H1 (cell line): ENCODE measurements around the gene ROR1. TPM values are rescaled to one million over a fixed set of nuclear protein-coding genes. Genes with fewer than 3 reads are reported as not detected.

Experiments
- CTCF ChIA-PET: fragments of 300-600 bp; sonication (Branson Sonifier 250); formaldehyde crosslinking; loops from one replicate; lab custom pipeline; 2021; ENCODE audit not compliant: partially characterized antibody; lab: Charles Lee
- POLR2A ChIA-PET: fragments of 300-600 bp; sonication (Branson Sonifier 250); formaldehyde crosslinking; loops from one replicate; lab custom pipeline; 2021; ENCODE audit warnings: inconsistent platforms; ENCODE audit not compliant: partially characterized antibody; lab: Charles Lee
- DNase-seq, 2 experiments: peaks; one replicate each; pipeline versions ENCODE4 v3.0.0 to v3.0.0-alpha.2; 2010 to 2022; ENCODE audit warnings: low spot score in 2 of 2, low read depth in 1 of 2, mixed read lengths in 1 of 2
- FAIRE-seq: peaks from 2 replicates; lab custom pipeline; 2011; peaks lifted over from hg19 to GRCh38; lab: Jason Lieb, UNC
- H2AFZ ChIP-seq: 2 replicates; pipeline ENCODE4 v1.8.1; 2012; ENCODE audit warnings: low read length, inconsistent platforms
- H2AK5ac ChIP-seq: 2 replicates; pipeline ENCODE4 v1.6.1; 2013; ENCODE audit warnings: low read depth, low read length
- H2BK120ac ChIP-seq: replicated peaks from 2 replicates; pipeline ENCODE3; 2013; ENCODE audit warnings: low read depth, low read length, inconsistent platforms
- H2BK12ac ChIP-seq: 2 replicates; pipeline ENCODE4 v1.6.1; 2013; ENCODE audit warnings: low read depth, low read length
- H2BK15ac ChIP-seq: 2 replicates; pipeline ENCODE4 v1.6.1; 2013; ENCODE audit warnings: low read length
- H2BK20ac ChIP-seq: 2 replicates; pipeline ENCODE4 v1.6.1; 2013; ENCODE audit warnings: low read length
- H2BK5ac ChIP-seq: 2 replicates; pipeline ENCODE4 v1.6.1; 2013; ENCODE audit warnings: low read depth, low read length
- H3K14ac ChIP-seq: 2 replicates; pipeline ENCODE4 v1.6.1; 2013; ENCODE audit warnings: inconsistent platforms; ENCODE audit not compliant: insufficient read length
- H3K18ac ChIP-seq: 2 replicates; pipeline ENCODE4 v1.6.1; 2013; ENCODE audit warnings: low read length; ENCODE audit errors: extremely low read depth
- H3K23ac ChIP-seq: 2 replicates; pipeline ENCODE4 v1.6.1; 2013; ENCODE audit warnings: inconsistent platforms; ENCODE audit not compliant: insufficient read length
- H3K23me2 ChIP-seq: 2 replicates; pipeline ENCODE4 v1.6.1; 2013; ENCODE audit warnings: low read depth, low read length
- H3K27ac ChIP-seq: 2 replicates; pipeline ENCODE4 v1.6.1; 2011; ENCODE audit warnings: low read depth, low read length, inconsistent platforms
- H3K27me3 ChIP-seq, 4 experiments: replicated peaks in 1 of 4; 1 replicate in 1 of 4; 2 replicates in 3 of 4; pipeline versions ENCODE4 v1.6.1 to v1.8.1; 2011 to 2013; ENCODE audit warnings: low read length in 3 of 4, mild to moderate bottlenecking in 3 of 4, inconsistent platforms in 2 of 4, mixed read lengths in 2 of 4, moderate library complexity in 1 of 4; ENCODE audit not compliant: control insufficient read depth in 3 of 4, insufficient read depth in 3 of 4; ENCODE audit errors: extremely low read depth in 1 of 4
- H3K36me3 ChIP-seq, 4 experiments: 2 replicates each; pipeline versions ENCODE4 v1.6.1 to v1.8.1; 2011 to 2013; ENCODE audit warnings: mild to moderate bottlenecking in 4 of 4, low read length in 3 of 4, moderate library complexity in 2 of 4, control low read depth in 1 of 4, inconsistent platforms in 1 of 4; ENCODE audit not compliant: insufficient read depth in 4 of 4, control insufficient read depth in 2 of 4
- H3K4ac ChIP-seq: replicated peaks from 2 replicates; pipeline ENCODE3; 2013; ENCODE audit warnings: low read length, low read depth, mixed read lengths, inconsistent platforms; ENCODE audit not compliant: insufficient read length
- H3K4me1 ChIP-seq, 4 experiments: replicated peaks in 1 of 4; 1 replicate in 1 of 4; 2 replicates in 3 of 4; pipeline versions ENCODE4 v1.6.1 to v1.8.1; 2011 to 2013; ENCODE audit warnings: low read length in 3 of 4, inconsistent platforms in 2 of 4, mixed read lengths in 1 of 4; ENCODE audit not compliant: insufficient read depth in 4 of 4, control insufficient read depth in 3 of 4
- H3K4me2 ChIP-seq, 2 experiments: 2 replicates each; pipeline versions ENCODE4 v1.6.1 to v1.8.1; 2011 to 2013; ENCODE audit warnings: low read depth in 2 of 2, low read length in 2 of 2, control low read depth in 1 of 2, inconsistent platforms in 1 of 2, mild to moderate bottlenecking in 1 of 2; ENCODE audit not compliant: insufficient read depth in 1 of 2
- H3K4me3 ChIP-seq, 4 experiments: fragments of 200-600, 300-600 bp in 1 of 4; sonication (generic), shearing (Covaris generic), sonication (Bioruptor Twin) in 1 of 4; 2 replicates each; pipeline versions ENCODE4 v1.5.1 to v1.8.1; 2011 to 2016; ENCODE audit warnings: low read length in 4 of 4, low read depth in 3 of 4, control low read depth in 2 of 4, inconsistent platforms in 2 of 4, mild to moderate bottlenecking in 2 of 4, mixed read lengths in 1 of 4, moderate library complexity in 1 of 4; ENCODE audit not compliant: insufficient read depth in 2 of 4; ENCODE audit errors: extremely low read depth in 1 of 4
- H3K56ac ChIP-seq: replicated peaks from 2 replicates; pipeline ENCODE3; 2013; ENCODE audit warnings: low read depth, mild to moderate bottlenecking, mixed read lengths, low read length, inconsistent platforms; ENCODE audit not compliant: insufficient read length
- H3K79me1 ChIP-seq: 2 replicates; pipeline ENCODE4 v1.6.1; 2013; ENCODE audit warnings: low read depth, low read length, control low read depth
- H3K79me2 ChIP-seq, 2 experiments: 2 replicates each; pipeline versions ENCODE4 v1.6.1 to v1.8.1; 2012 to 2013; ENCODE audit warnings: low read length in 2 of 2, mild to moderate bottlenecking in 2 of 2, inconsistent platforms in 1 of 2; ENCODE audit not compliant: insufficient read depth in 2 of 2, control insufficient read depth in 1 of 2
- H3K9ac ChIP-seq, 4 experiments: replicated peaks in 1 of 4; 1 replicate in 1 of 4; 2 replicates in 3 of 4; pipeline versions ENCODE4 v1.6.1 to v1.8.1; 2011 to 2013; ENCODE audit warnings: low read depth in 3 of 4, low read length in 3 of 4, control low read depth in 2 of 4, mild to moderate bottlenecking in 2 of 4, moderate library complexity in 2 of 4, inconsistent platforms in 1 of 4; ENCODE audit errors: extremely low read depth in 1 of 4
- H3K9me3 ChIP-seq, 2 experiments: 2 replicates each; pipeline versions ENCODE4 v1.6.1 to v1.8.1; 2012 to 2013; ENCODE audit warnings: mild to moderate bottlenecking in 2 of 2, moderate library complexity in 2 of 2, control low read depth in 1 of 2, inconsistent platforms in 1 of 2, low read depth in 1 of 2, low read length in 1 of 2, mixed read lengths in 1 of 2; ENCODE audit not compliant: insufficient read depth in 2 of 2
- H4K20me1 ChIP-seq, 2 experiments: replicated peaks in 1 of 2; 2 replicates each; pipeline versions ENCODE3 to v1.8.1; 2011 to 2013; ENCODE audit warnings: inconsistent platforms in 2 of 2, low read length in 2 of 2, mild to moderate bottlenecking in 1 of 2; ENCODE audit not compliant: insufficient read depth in 2 of 2, control insufficient read depth in 1 of 2
- H4K5ac ChIP-seq: 2 replicates; pipeline ENCODE4 v1.6.1; 2013; ENCODE audit warnings: low read length, low read depth, mixed read lengths, inconsistent platforms; ENCODE audit not compliant: insufficient read length
- H4K8ac ChIP-seq: 2 replicates; pipeline ENCODE4 v1.8.0; 2013; ENCODE audit warnings: mild to moderate bottlenecking, moderate library complexity, low read length, inconsistent platforms; ENCODE audit not compliant: insufficient read depth; ENCODE audit errors: extremely low read depth
- H4K91ac ChIP-seq: replicated peaks from 2 replicates; pipeline ENCODE3; 2013; ENCODE audit warnings: low read length, mixed read lengths, inconsistent platforms; ENCODE audit not compliant: insufficient read length
- BACH1 ChIP-seq: IDR thresholded peaks from 2 replicates; pipeline ENCODE4 v1.6.1; 2012; ENCODE audit warnings: low read length, improper control_type of control experiment
- BCL11A ChIP-seq, 2 experiments: IDR thresholded peaks; one replicate each; pipeline ENCODE4 v1.6.1; 2011; ENCODE audit warnings: low read depth in 2 of 2, low read length in 2 of 2, mild to moderate bottlenecking in 2 of 2
- CBX8 ChIP-seq: fragments of 300-800, 300-1000 bp; sonication (generic); IDR thresholded peaks from 2 replicates; pipeline ENCODE4 v1.7.1; 2016; ENCODE audit warnings: low read depth, low read length, borderline replicate concordance
- CEBPB ChIP-seq: IDR thresholded peaks from 2 replicates; pipeline ENCODE4 v1.6.1; 2012; ENCODE audit warnings: low read depth, low read length
- CHD1 ChIP-seq: IDR thresholded peaks from 2 replicates; pipeline ENCODE4 v1.6.1; 2012; ENCODE audit warnings: low read depth, low read length, improper control_type of control experiment
- CTBP2 ChIP-seq: IDR thresholded peaks from 2 replicates; pipeline ENCODE4 v1.7.0; 2011; ENCODE audit warnings: borderline replicate concordance, mild to moderate bottlenecking, moderate library complexity, mixed read lengths, low read length; ENCODE audit not compliant: insufficient read depth, insufficient read length
- FOSL1 ChIP-seq: IDR thresholded peaks from 2 replicates; pipeline ENCODE4 v1.6.1; 2011; ENCODE audit warnings: mild to moderate bottlenecking, low read depth, low read length, moderate library complexity; ENCODE audit not compliant: insufficient read depth
- GTF2F1 ChIP-seq: IDR thresholded peaks from 2 replicates; pipeline ENCODE4 v1.6.1; 2012; ENCODE audit warnings: low read depth, low read length, improper control_type of control experiment, borderline replicate concordance
- HDAC6 ChIP-seq: IDR thresholded peaks from one replicate; pipeline ENCODE4 v1.7.1; 2012; ENCODE audit warnings: low read depth, mild to moderate bottlenecking, inconsistent platforms, low read length, moderate library complexity
- KDM1A ChIP-seq: fragments of 200-600, 300-600 bp; sonication (generic); IDR thresholded peaks from 2 replicates; pipeline ENCODE4 v1.7.1; 2016; ENCODE audit warnings: mild to moderate bottlenecking, low read length, borderline replicate concordance
- KDM5A ChIP-seq: fragments of 200-600 bp; IDR thresholded peaks from 2 replicates; pipeline ENCODE4 v1.7.1; 2012; ENCODE audit warnings: mild to moderate bottlenecking, low read length, inconsistent platforms, mixed read lengths
- MAFK ChIP-seq: IDR thresholded peaks from 2 replicates; pipeline ENCODE4 v1.6.1; 2012; ENCODE audit warnings: low read depth, mild to moderate bottlenecking, improper control_type of control experiment, low read length
- POU5F1 ChIP-seq: IDR thresholded peaks from 2 replicates; pipeline ENCODE4 v1.6.1; 2011; ENCODE audit warnings: low read depth, mild to moderate bottlenecking, low read length, moderate library complexity
- RFX5 ChIP-seq: IDR thresholded peaks from 2 replicates; pipeline ENCODE4 v1.6.1; 2011; ENCODE audit warnings: low read depth, low read length, improper control_type of control experiment, borderline replicate concordance
- SUZ12 ChIP-seq: fragments of 200-600 bp; sonication (generic); IDR thresholded peaks from 2 replicates; pipeline ENCODE4 v1.6.1; 2012; ENCODE audit warnings: mild to moderate bottlenecking, inconsistent platforms, low read length, moderate library complexity, mixed read lengths
- TEAD4 ChIP-seq: IDR thresholded peaks from 2 replicates; pipeline ENCODE4 v1.6.1; 2012; ENCODE audit warnings: low read depth, low read length, inconsistent platforms, mixed read lengths
- WGBS, 2 experiments: shearing (Covaris generic) in 1 of 2; methylation state at CpG; one replicate each; pipeline versions ENCODE4 v1.1.6 to v1.1.7; 2013 to 2015; ENCODE audit warnings: low lambda C conversion rate in 2 of 2, mixed read lengths in 2 of 2, inconsistent platforms in 1 of 2, low coverage in 1 of 2, missing lambda C conversion rate in 1 of 2; ENCODE audit not compliant: insufficient replicate concordance in 2 of 2, insufficient coverage in 1 of 2, insufficient read length in 1 of 2; ENCODE audit errors: extremely low coverage in 1 of 2, missing lambda C conversion rate in 1 of 2; 5-methylcytosine and 5-hydroxymethylcytosine counted together
- polyA plus RNA-seq, 7 experiments: library from polyadenylated mRNA; depleted of rRNA in 3 of 7; stranded (reverse) in 5 of 7; unstranded in 2 of 7; fragments of >200 nt in 5 of 7; fragments of 200-250 nt in 2 of 7; gene quantifications; 1 replicate in 5 of 7; 2 replicates in 1 of 7; 4 replicates in 1 of 7; pipeline versions ENCODE4 v1.2.1 to v1.2.3, GENCODE V29; 2011 to 2013; ENCODE audit warnings: missing spikeins in 2 of 7, mixed read lengths in 2 of 7
- total RNA-seq: library from RNA; stranded (reverse); fragmentation: NEBNext Ultra II Directional; extraction: Animal tissue kit (Norgen Biotek cat#: 25700); gene quantifications from 2 replicates; pipeline ENCODE4 v1.2.1, GENCODE V29; 2021

The ROR1 gene
- total and polyA plus RNA-seq, 2 of the 8 experiments (the other 6 are each of a cell fraction or from before 2014, with no cell fraction given): 33.6 to 73.6 TPM

DNA sequence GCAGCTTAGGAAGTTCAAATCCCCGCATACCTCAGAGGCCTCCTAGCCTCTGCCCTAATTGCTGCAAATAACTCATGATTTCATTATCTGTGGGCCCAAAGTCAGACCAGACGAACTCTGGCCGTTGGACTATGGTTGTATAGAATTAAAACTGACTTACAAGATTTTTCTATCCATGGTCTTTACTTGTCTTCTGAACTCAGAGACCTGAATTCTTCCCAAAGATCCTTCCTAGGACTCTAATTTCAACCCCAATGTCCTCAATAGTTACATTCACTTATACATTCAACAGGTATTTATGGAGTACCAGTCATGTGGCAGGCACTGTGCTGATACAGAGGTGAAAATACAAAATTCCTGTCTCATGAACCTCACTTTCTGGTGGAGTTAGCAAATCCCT lies 247.2 kb downstream of the ROR1 start:
- no peak overlapping the region for H2BK20ac ChIP-seq
- H3K79me1 ChIP-seq: no peaks in the 10 kb centered on the region
- CTCF ChIA-PET: interaction anchor here (0.6 to 1.6 kb wide), 5 partner anchors 10 to 954 kb away, joined by 3 to 5 read pairs (median 3); no protein-coding TSS in a partner anchor
- H3K79me2 ChIP-seq: peaks cover 0 to 3% of the 10 kb centered on the region in 2 experiments; a peak in 2 of 4 replicates
- H4K20me1 ChIP-seq: peaks cover 0 to 2% of the 10 kb centered on the region in 2 experiments
- H3K4me2 ChIP-seq: no peak overlapping the region
- no peaks in the 10 kb centered on the region; a peak in 1 of 8 replicates for H3K36me3 ChIP-seq
- no peaks in the 10 kb centered on the region for H3K23me2 ChIP-seq
- H2AFZ ChIP-seq: no peak overlapping the region
- POLR2A ChIA-PET: no interaction called here
- H4K8ac ChIP-seq: no peak overlapping the region
- no peak overlapping the region for H3K27ac ChIP-seq
- no peak overlapping the region for H2BK15ac ChIP-seq
- H3K4ac ChIP-seq: no peak overlapping the region
- no peaks in the 10 kb centered on the region for H3K27me3 ChIP-seq
- no peak overlapping the region for H2BK120ac ChIP-seq
- whole genome bisulfite sequencing, 2 experiments: 89% methylated on average over 3 of the region's 3 CpGs; no CpG with 5 or more reads in 1 of the 2 experiments
- H3K9me3 ChIP-seq: no peaks in the 10 kb centered on the region
- no peak overlapping the region for H2BK5ac ChIP-seq
- no peak overlapping the region for H3K56ac ChIP-seq
- no peak overlapping the region for H3K4me3 ChIP-seq
- no peak overlapping the region for H3K23ac ChIP-seq
- H3K14ac ChIP-seq: no peak overlapping the region
- no peak overlapping the region for H4K91ac ChIP-seq
- H3K18ac ChIP-seq: no peak overlapping the region
- H2BK12ac ChIP-seq: no peak overlapping the region
- no peak for DNase-seq
- no peak overlapping the region for H4K5ac ChIP-seq
- H2AK5ac ChIP-seq: no peak overlapping the region
- H3K9ac ChIP-seq: no peak overlapping the region
- H3K4me1 ChIP-seq: no peaks in the 10 kb centered on the region; a peak in 1 of 7 replicates
- FAIRE-seq: no peak
- no peak for TF ChIP-seq BACH1
- TF ChIP-seq KDM1A: no peak
- TF ChIP-seq HDAC6: no peak
- no peak for TF ChIP-seq CEBPB
- TF ChIP-seq BCL11A (IDR thresholded peaks at IDR 0.05; ENCODE audit: low read depth in 2 of 2, low read length in 2 of 2): no peak
- TF ChIP-seq CBX8: no peak
- no peak for TF ChIP-seq SUZ12
- no peak for TF ChIP-seq GTF2F1
- TF ChIP-seq RFX5: no peak
- no peak for TF ChIP-seq KDM5A
- no peak for TF ChIP-seq CTBP2
- TF ChIP-seq MAFK: no peak
- no peak for TF ChIP-seq CHD1
- TF ChIP-seq FOSL1: no peak
- TF ChIP-seq POU5F1: no peak
- no peak for TF ChIP-seq TEAD4
